HepG2 (cell line): Measurements from ENCODE around the gene ASF1B.

Experiments used
- ASH2L ChIP-seq: fragments of 300-600, 200-600 bp; sonication (generic); IDR thresholded peaks from 2 replicates; pipeline ENCODE4 v1.7.0; 2017; ENCODE audit warnings: low read depth, mild to moderate bottlenecking, moderate library complexity, mixed read lengths, low read length; ENCODE audit not compliant: insufficient read length
- CCAR2 ChIP-seq: fragments of 200-400 bp; formaldehyde crosslinking; optimal IDR thresholded peaks from 2 replicates; pipeline ENCODE3; 2018; ENCODE audit warnings: low read depth, mild to moderate bottlenecking, low read length, moderate library complexity
- CREB3 ChIP-seq: sonication (generic); formaldehyde crosslinking; IDR thresholded peaks from 2 replicates; pipeline ENCODE4 v1.5.0; 2020; ENCODE audit warnings: missing genetic modification reagents
- HOXA7 ChIP-seq: sonication (generic); formaldehyde crosslinking; IDR thresholded peaks from 2 replicates; pipeline ENCODE4 v1.8.1; 2022; ENCODE audit warnings: mild to moderate bottlenecking, missing genetic modification reagents, moderate library complexity
- JUNB ChIP-seq: sonication (generic); formaldehyde crosslinking; IDR thresholded peaks from 2 replicates; pipeline ENCODE4 v1.8.0; 2022; ENCODE audit warnings: missing genetic modification reagents, mild to moderate bottlenecking, borderline replicate concordance
- KAT8 ChIP-seq: IDR thresholded peaks from 2 replicates; pipeline ENCODE4 v1.6.1; 2016; ENCODE audit warnings: missing genetic modification reagents, missing compliant biosample characterization
- KIAA2018 ChIP-seq: sonication (generic); formaldehyde crosslinking; IDR thresholded peaks from 2 replicates; pipeline ENCODE4 v1.5.0; 2020; ENCODE audit warnings: mild to moderate bottlenecking, missing genetic modification reagents, borderline replicate concordance
- MTF1 ChIP-seq: sonication (generic); formaldehyde crosslinking; IDR thresholded peaks from 2 replicates; pipeline ENCODE4 v1.5.0; 2020; ENCODE audit warnings: missing genetic modification reagents
- NR2C2 ChIP-seq: sonication (generic); formaldehyde crosslinking; IDR thresholded peaks from 2 replicates; pipeline ENCODE4 v1.4.0; 2020; ENCODE audit warnings: missing genetic modification reagents, mild to moderate bottlenecking, moderate library complexity, borderline replicate concordance
- ZNF232 ChIP-seq: sonication (generic); formaldehyde crosslinking; IDR thresholded peaks from 2 replicates; pipeline ENCODE4 v1.4.0; 2020; ENCODE audit warnings: missing genetic modification reagents, borderline replicate concordance
- ZNF335 ChIP-seq: sonication (generic); formaldehyde crosslinking; IDR thresholded peaks from 2 replicates; pipeline ENCODE4 v1.4.0; 2020; ENCODE audit warnings: missing genetic modification reagents
- ZNF354B ChIP-seq: sonication (generic); formaldehyde crosslinking; IDR thresholded peaks from 2 replicates; pipeline ENCODE4 v1.8.0; 2022; ENCODE audit warnings: mild to moderate bottlenecking, missing genetic modification reagents

- TF ChIP-seq CREB3 = no peak
- no peak for TF ChIP-seq ZNF354B
- TF ChIP-seq NR2C2 (CRISPR knock-in tag) = no peak
- TF ChIP-seq JUNB = no peak
- TF ChIP-seq MTF1 (CRISPR knock-in tag) = no peak
- no peak for TF ChIP-seq ZNF335 (CRISPR knock-in tag)
- no peak for TF ChIP-seq ASH2L
- no peak for TF ChIP-seq KIAA2018 (CRISPR knock-in tag)
- TF ChIP-seq HOXA7 (CRISPR knock-in tag) = no peak
- TF ChIP-seq ZNF232 (CRISPR knock-in tag) = no peak
- no peak for TF ChIP-seq CCAR2
- TF ChIP-seq KAT8 (CRISPR knock-in tag) = no peak
Observed at GRCh38 chr19:14119146-14119545, 17.2 kb downstream of the ASF1B start.
